GM12878 (cell line): ENCODE measurements around the gene MICB. TPM values are rescaled to one million over a fixed set of nuclear protein-coding genes. Genes with fewer than 3 reads are reported as not detected.
A peak's percentile ranks its signal among the peaks of the same experiment; 100 is the strongest.

ENCODE experiments used
- BMI1 ChIP-seq: fragments of 450-650 bp; IDR thresholded peaks from 2 replicates; pipeline ENCODE4 v1.6.1; 2016; ENCODE audit warnings: mild to moderate bottlenecking, moderate library complexity, borderline replicate concordance
- CBX5 ChIP-seq: sonication (generic); IDR thresholded peaks from 2 replicates; pipeline ENCODE4 v1.6.1; 2016; ENCODE audit warnings: low read depth, moderate library complexity, mild to moderate bottlenecking, inconsistent platforms
- CREB1 ChIP-seq: IDR thresholded peaks from 2 replicates; pipeline ENCODE4 v1.6.1; 2012; ENCODE audit warnings: low read depth, mild to moderate bottlenecking, inconsistent platforms
- EED ChIP-seq: sonication (generic); IDR thresholded peaks from 2 replicates; pipeline ENCODE4 v1.6.1; 2016; ENCODE audit warnings: antibody characterized with exemption, low read depth
- EGR1 ChIP-seq, 2 experiments: IDR thresholded peaks; 1 replicate in 1 of 2; 2 replicates in 1 of 2; pipeline ENCODE4 v1.6.1; 2011 to 2012; ENCODE audit warnings: low read depth in 2 of 2, low read length in 2 of 2, borderline replicate concordance in 1 of 2, mild to moderate bottlenecking in 1 of 2, moderate library complexity in 1 of 2
- ETV6 ChIP-seq, 2 experiments: fragments of 450-650 bp in 1 of 2; IDR thresholded peaks in 1 of 2; conservative IDR thresholded peaks in 1 of 2; 2 replicates each; pipeline ENCODE4 v1.6.1; 2014; ENCODE audit warnings: antibody characterized with exemption in 1 of 2, borderline replicate concordance in 1 of 2, low read depth in 1 of 2, mild to moderate bottlenecking in 1 of 2, moderate library complexity in 1 of 2
- GATAD2B ChIP-seq: fragments of 450-650 bp; conservative IDR thresholded peaks from 2 replicates; pipeline ENCODE4 v1.6.1; 2017; ENCODE audit warnings: low read depth, mild to moderate bottlenecking, moderate library complexity
- KLF5 ChIP-seq: fragments of 450-650 bp; IDR thresholded peaks from 2 replicates; pipeline ENCODE4 v1.6.1; 2014; ENCODE audit warnings: mild to moderate bottlenecking; ENCODE audit not compliant: partially characterized antibody
- NR2C1 ChIP-seq: fragments of 450-650 bp; IDR thresholded peaks from 2 replicates; pipeline ENCODE4 v1.6.1; 2017; ENCODE audit warnings: antibody characterized with exemption, mild to moderate bottlenecking, moderate library complexity
- PAX5 ChIP-seq: IDR thresholded peaks from 2 replicates; pipeline ENCODE4 v1.6.1; 2011; ENCODE audit warnings: low read depth, low read length, borderline replicate concordance
- PAX8 ChIP-seq: fragments of 450-650 bp; IDR thresholded peaks from 2 replicates; pipeline ENCODE4 v1.6.1; 2017; ENCODE audit warnings: mild to moderate bottlenecking, moderate library complexity
- POLR2A ChIP-seq: IDR thresholded peaks from 2 replicates; pipeline ENCODE4 v1.6.1; 2011; ENCODE audit warnings: low read depth, mild to moderate bottlenecking, low read length
- RAD51 ChIP-seq: fragments of 450-650 bp; IDR thresholded peaks from 2 replicates; pipeline ENCODE4 v1.6.1; 2016; ENCODE audit warnings: moderate library complexity, mild to moderate bottlenecking, inconsistent platforms
- RCOR1 ChIP-seq: conservative IDR thresholded peaks from 2 replicates; pipeline ENCODE4 v1.6.1; 2012; ENCODE audit warnings: low read depth, low read length, improper control_type of control experiment
- SIN3A ChIP-seq: IDR thresholded peaks from 2 replicates; pipeline ENCODE4 v1.6.1; 2012; ENCODE audit warnings: low read depth, low read length, improper control_type of control experiment
- SMAD1 ChIP-seq: fragments of 450-650 bp; IDR thresholded peaks from 2 replicates; pipeline ENCODE4 v1.6.1; 2018; ENCODE audit warnings: mild to moderate bottlenecking, low read depth; ENCODE audit not compliant: partially characterized antibody
- SPI1 ChIP-seq: IDR thresholded peaks from 2 replicates; pipeline ENCODE4 v1.6.1; 2011; ENCODE audit warnings: low read depth, mild to moderate bottlenecking, low read length, moderate library complexity, borderline replicate concordance; ENCODE audit not compliant: insufficient read depth
- STAT3 ChIP-seq: IDR thresholded peaks from 2 replicates; pipeline ENCODE4 v1.6.1; 2011; ENCODE audit warnings: low read depth, low read length, improper control_type of control experiment
- YY1 ChIP-seq: IDR thresholded peaks from 2 replicates; pipeline ENCODE4 v1.6.1; 2011; ENCODE audit warnings: low read depth, mild to moderate bottlenecking, low read length
- ZBED1 ChIP-seq: IDR thresholded peaks from 2 replicates; pipeline ENCODE4 v1.6.1; 2016; ENCODE audit warnings: borderline replicate concordance
- polyA plus RNA-seq, 11 experiments: library from polyadenylated mRNA; depleted of rRNA in 4 of 11; unstranded in 6 of 11; stranded (reverse) in 5 of 11; fragments of >200 nt; fragmentation: Nextera tagmentation in 4 of 11; fragmentation: Illumina TruSeq in 1 of 11; extraction: Ambion mirVana in 4 of 11; extraction: Trizol in 1 of 11; gene quantifications; 1 replicate in 1 of 11; 2 replicates in 10 of 11; pipeline versions ENCODE4 v1.2.1 to v1.2.3, GENCODE V29; 2011 to 2016; ENCODE audit warnings: inconsistent platforms in 2 of 11, missing spikeins in 2 of 11, low read depth in 1 of 11
- total RNA-seq, 4 experiments: library from RNA; depleted of rRNA in 3 of 4; stranded (reverse); fragments of >200 nt in 3 of 4; fragmentation: Illumina TruSeq in 1 of 4; extraction: Trizol in 1 of 4; gene quantifications; 2 replicates each; pipeline versions ENCODE4 v1.2.1 to v1.2.3, GENCODE V29; 2013 to 2021
- TF ChIP-seq, protein P1 (sequence below): fragments of 450-650 bp; formaldehyde crosslinking; IDR thresholded peaks from 2 replicates; pipeline ENCODE4 v1.4.0; 2022; ENCODE audit warnings: mild to moderate bottlenecking, moderate library complexity
- TF ChIP-seq, protein P2 (sequence below): IDR thresholded peaks from 2 replicates; pipeline ENCODE4 v1.6.1; 2012; ENCODE audit warnings: low read depth, low read length, improper control_type of control experiment
- TF ChIP-seq, protein P3 (sequence below), 3 experiments: IDR thresholded peaks in 2 of 3; conservative IDR thresholded peaks in 1 of 3; 2 replicates each; pipeline ENCODE4 v1.5.1; 2011; ENCODE audit warnings: low read depth in 3 of 3, low read length in 3 of 3, mild to moderate bottlenecking in 3 of 3, control low read depth in 2 of 3, moderate library complexity in 2 of 3, inconsistent platforms in 1 of 3, mixed read lengths in 1 of 3; ENCODE audit not compliant: control insufficient read depth in 2 of 3, insufficient read depth in 1 of 3; ENCODE audit errors: extremely low read depth in 1 of 3

The MICB gene
- total and polyA plus RNA-seq, 10 of the 15 experiments (the other 5 are each of a cell fraction or from before 2014, with no cell fraction given): 9.0 to 37.1 (median 17.8) TPM

DNA sequence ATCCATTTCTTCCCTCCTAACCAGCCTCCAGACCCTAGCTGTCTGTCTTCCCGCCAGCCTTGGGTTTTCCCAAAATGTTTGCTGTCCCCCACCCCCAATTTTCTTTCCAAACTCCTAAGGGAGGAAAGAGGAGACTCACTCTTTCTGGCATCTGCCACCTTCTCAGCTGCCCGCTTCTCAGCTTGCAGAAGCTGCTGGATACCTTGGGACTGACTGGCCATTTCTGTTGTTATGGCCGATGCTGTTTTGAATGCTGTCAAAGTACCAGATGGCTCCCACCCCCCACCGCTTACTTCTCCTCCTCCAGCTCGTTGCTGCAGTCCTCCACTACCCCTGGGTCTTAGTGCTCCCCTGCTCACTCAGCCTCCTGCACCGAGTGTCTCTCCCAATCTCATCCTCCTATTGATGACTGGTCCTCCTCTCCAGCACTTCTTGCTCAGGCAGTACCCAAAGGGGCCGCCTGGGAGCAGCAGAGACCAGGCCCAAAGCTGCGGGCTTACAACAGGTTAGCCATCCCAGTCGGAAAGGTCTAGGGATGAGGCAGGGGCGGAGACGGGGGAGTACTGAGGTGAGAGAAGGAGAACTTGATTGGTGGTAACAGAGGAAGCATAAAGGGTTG, 48.5 kb downstream of the MICB start, which contains the start of gene ATP6V1G2 (continued):
- TF ChIP-seq, protein P1, sequence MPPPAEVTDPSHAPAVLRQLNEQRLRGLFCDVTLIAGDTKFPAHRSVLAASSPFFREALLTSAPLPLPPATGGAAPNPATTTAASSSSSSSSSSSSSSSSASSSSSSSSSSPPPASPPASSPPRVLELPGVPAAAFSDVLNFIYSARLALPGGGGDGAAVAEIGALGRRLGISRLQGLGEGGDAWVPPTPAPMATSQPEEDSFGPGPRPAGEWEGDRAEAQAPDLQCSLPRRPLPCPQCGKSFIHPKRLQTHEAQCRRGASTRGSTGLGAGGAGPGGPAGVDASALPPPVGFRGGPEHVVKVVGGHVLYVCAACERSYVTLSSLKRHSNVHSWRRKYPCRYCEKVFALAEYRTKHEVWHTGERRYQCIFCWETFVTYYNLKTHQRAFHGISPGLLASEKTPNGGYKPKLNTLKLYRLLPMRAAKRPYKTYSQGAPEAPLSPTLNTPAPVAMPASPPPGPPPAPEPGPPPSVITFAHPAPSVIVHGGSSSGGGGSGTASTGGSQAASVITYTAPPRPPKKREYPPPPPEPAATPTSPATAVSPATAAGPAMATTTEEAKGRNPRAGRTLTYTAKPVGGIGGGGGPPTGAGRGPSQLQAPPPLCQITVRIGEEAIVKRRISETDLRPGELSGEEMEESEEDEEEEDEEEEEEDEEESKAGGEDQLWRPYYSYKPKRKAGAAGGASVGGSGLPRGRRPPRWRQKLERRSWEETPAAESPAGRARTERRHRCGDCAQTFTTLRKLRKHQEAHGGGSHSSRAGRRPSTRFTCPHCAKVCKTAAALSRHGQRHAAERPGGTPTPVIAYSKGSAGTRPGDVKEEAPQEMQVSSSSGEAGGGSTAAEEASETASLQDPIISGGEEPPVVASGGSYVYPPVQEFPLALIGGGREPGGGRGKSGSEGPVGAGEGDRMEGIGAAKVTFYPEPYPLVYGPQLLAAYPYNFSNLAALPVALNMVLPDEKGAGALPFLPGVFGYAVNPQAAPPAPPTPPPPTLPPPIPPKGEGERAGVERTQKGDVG: no peak
- no peak for TF ChIP-seq SPI1
- TF ChIP-seq GATAD2B: no peak
- peak; percentile 65 for TF ChIP-seq YY1
- TF ChIP-seq CBX5: no peak
- TF ChIP-seq SIN3A: peak; percentile 57; the same call in 1 of the 2 replicates
- no peak for TF ChIP-seq PAX8
- TF ChIP-seq STAT3: no peak
- TF ChIP-seq PAX5: no peak; the same call in 1 of the 2 replicates
- no peak for TF ChIP-seq ETV6 (conservative IDR thresholded peaks at IDR 0.05 in 1 of 2, IDR thresholded peaks at IDR 0.05 in 1 of 2; ENCODE audit: borderline replicate concordance in 1 of 2, low read depth in 1 of 2)
- TF ChIP-seq NR2C1: no peak
- TF ChIP-seq EED: peak; percentile 81; the same call in 1 of the 2 replicates
- TF ChIP-seq POLR2A: no peak
- TF ChIP-seq, protein P2, sequence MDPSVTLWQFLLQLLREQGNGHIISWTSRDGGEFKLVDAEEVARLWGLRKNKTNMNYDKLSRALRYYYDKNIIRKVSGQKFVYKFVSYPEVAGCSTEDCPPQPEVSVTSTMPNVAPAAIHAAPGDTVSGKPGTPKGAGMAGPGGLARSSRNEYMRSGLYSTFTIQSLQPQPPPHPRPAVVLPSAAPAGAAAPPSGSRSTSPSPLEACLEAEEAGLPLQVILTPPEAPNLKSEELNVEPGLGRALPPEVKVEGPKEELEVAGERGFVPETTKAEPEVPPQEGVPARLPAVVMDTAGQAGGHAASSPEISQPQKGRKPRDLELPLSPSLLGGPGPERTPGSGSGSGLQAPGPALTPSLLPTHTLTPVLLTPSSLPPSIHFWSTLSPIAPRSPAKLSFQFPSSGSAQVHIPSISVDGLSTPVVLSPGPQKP: no peak
- peak; percentile 63; the same call in 1 of the 2 replicates for TF ChIP-seq RCOR1
- TF ChIP-seq, protein P3, sequence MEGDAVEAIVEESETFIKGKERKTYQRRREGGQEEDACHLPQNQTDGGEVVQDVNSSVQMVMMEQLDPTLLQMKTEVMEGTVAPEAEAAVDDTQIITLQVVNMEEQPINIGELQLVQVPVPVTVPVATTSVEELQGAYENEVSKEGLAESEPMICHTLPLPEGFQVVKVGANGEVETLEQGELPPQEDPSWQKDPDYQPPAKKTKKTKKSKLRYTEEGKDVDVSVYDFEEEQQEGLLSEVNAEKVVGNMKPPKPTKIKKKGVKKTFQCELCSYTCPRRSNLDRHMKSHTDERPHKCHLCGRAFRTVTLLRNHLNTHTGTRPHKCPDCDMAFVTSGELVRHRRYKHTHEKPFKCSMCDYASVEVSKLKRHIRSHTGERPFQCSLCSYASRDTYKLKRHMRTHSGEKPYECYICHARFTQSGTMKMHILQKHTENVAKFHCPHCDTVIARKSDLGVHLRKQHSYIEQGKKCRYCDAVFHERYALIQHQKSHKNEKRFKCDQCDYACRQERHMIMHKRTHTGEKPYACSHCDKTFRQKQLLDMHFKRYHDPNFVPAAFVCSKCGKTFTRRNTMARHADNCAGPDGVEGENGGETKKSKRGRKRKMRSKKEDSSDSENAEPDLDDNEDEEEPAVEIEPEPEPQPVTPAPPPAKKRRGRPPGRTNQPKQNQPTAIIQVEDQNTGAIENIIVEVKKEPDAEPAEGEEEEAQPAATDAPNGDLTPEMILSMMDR (IDR thresholded peaks at IDR 0.05 in 2 of 3, conservative IDR thresholded peaks at IDR 0.05 in 1 of 3; ENCODE audit: control insufficient read depth in 2 of 3, extremely low read depth in 1 of 3, insufficient read depth in 1 of 3, low read depth in 3 of 3, low read length in 3 of 3): peak; percentile 98 to 99 (median 99); a peak in 5 of 6 replicates
- peak in 1 of 2 experiments; percentile 43; a peak in 1 of 3 replicates for TF ChIP-seq EGR1 (IDR thresholded peaks at IDR 0.05; ENCODE audit: borderline replicate concordance in 1 of 2, low read depth in 2 of 2, low read length in 2 of 2)
- no peak for TF ChIP-seq BMI1
- TF ChIP-seq ZBED1: no peak
- TF ChIP-seq KLF5: no peak
- 0 out of 2 replicates have a peak, but pooled peaks have one; percentile 38 for TF ChIP-seq CREB1
- TF ChIP-seq SMAD1: no peak
- TF ChIP-seq RAD51: no peak
